ENCODE results near the gene CFAP74. TPM values are rescaled to one million over a fixed set of nuclear protein-coding genes. Genes with fewer than 3 reads are reported as not detected.

The CFAP74 gene
- polyA plus RNA-seq, 4 donors, result 0.06 to 2.2 TPM; not detected in 2

DNA sequence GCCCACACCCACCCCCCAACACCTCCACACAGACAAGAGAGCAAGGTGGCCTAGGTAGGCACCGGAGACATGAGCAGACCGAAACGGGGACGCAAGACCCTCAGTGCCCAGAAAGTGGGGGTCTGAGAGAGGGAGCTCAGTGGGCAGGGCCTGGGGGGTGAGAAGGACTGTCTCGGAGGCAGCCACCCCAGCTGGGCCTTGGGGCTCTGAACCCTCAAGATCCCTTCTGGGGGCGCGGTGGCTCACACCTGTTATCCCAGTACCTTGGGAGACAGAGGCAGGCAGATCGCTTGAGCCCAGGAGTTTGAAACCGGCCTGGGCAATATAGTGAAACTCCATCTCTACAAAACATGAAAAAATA, 103.6 kb downstream of the CFAP74 start:
- no peak overlapping the region for H3K27ac ChIP-seq (ENCODE audit: low read depth in 1 of 3, low read length in 2 of 3)
- FAIRE-seq (no peak), DNase-seq (no peak)
- no peaks in the 10 kb centered on the region for H3K36me3 ChIP-seq (ENCODE audit: control insufficient read depth in 3 of 3, insufficient read depth in 2 of 3, low read depth in 1 of 3, low read length in 3 of 3)
- no peaks in the 10 kb centered on the region for H3K9me3 ChIP-seq (ENCODE audit: control insufficient read depth in 2 of 2, insufficient read depth in 1 of 2, low read depth in 1 of 2, low read length in 1 of 2)
- 78 to 95% (median 79%) methylated on average over 9 of the region's 9 CpGs for WGBS, 3 donors
- H3K27me3 ChIP-seq (ENCODE audit: control insufficient read depth in 3 of 3, insufficient read depth in 3 of 3, low read length in 3 of 3), result peaks cover 0 to 2% (median 0%) of the 10 kb centered on the region in 3 donors
- H3K4me3 ChIP-seq (ENCODE audit: low read depth in 1 of 3, low read length in 3 of 3), result no peak overlapping the region
- peaks cover 5 to 35% (median 8%) of the 10 kb centered on the region in 3 donors for H3K4me1 ChIP-seq (ENCODE audit: control insufficient read depth in 3 of 3, insufficient read depth in 2 of 3, low read depth in 1 of 3, low read length in 2 of 3)

DNA sequence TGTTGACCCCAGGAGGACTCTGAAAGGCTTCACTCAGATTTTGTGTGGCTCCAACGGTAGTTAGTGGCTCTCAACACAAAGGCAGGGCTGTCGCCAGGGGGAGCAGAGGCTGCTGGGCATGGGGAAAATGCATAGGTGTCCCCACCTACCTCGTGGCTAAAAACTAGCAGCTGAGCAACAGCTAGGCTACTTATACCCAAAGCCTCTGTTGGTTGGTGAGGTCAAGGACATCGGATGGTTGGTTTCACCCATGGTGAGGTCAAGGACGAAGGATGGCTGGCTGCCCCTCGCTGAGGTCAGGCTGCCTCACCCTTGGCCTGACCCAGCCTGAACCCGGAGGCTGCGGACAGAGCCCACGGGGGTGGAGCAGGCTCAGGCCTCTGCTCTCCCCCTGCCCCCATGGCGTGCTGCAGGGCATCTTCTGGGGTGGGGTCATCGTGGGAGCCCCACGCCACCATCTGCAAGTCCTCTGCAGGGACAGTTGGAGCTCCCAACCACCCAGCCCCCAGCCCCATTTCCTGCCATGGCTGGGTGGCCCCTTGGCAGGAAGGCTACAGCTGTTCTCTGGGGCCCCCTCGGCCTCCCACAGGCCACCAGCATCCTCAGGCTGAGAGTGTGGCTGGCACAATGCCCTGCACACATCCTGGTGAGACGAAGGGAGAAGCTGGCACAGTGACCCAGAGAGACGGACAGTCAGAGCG, 104.2 kb downstream of the CFAP74 start:
- DNase-seq (peak in 1 of 2 donors; percentile 21), FAIRE-seq (no peak)
- Histone ChIP-seq H3K9me3 (ENCODE audit: control insufficient read depth in 2 of 2, insufficient read depth in 1 of 2, low read depth in 1 of 2, low read length in 1 of 2) (no peaks in the 10 kb centered on the region), H3K27ac (ENCODE audit: low read depth in 1 of 3, low read length in 2 of 3) (no peak overlapping the region), H3K27me3 (ENCODE audit: control insufficient read depth in 3 of 3, insufficient read depth in 3 of 3, low read length in 3 of 3) (peaks cover 0 to 2% (median 0%) of the 10 kb centered on the region in 3 donors), H3K4me3 (ENCODE audit: low read depth in 1 of 3, low read length in 3 of 3) (no peak overlapping the region), H3K4me1 (ENCODE audit: control insufficient read depth in 3 of 3, insufficient read depth in 2 of 3, low read depth in 1 of 3, low read length in 2 of 3) (peaks cover 6 to 41% (median 8%) of the 10 kb centered on the region in 3 donors), H3K36me3 (ENCODE audit: control insufficient read depth in 3 of 3, insufficient read depth in 2 of 3, low read depth in 1 of 3, low read length in 3 of 3) (no peaks in the 10 kb centered on the region)
- 47 to 64% (median 62%) methylated on average over 12 to 16 of the region's 16 CpGs for whole genome bisulfite sequencing, 3 donors

DNA sequence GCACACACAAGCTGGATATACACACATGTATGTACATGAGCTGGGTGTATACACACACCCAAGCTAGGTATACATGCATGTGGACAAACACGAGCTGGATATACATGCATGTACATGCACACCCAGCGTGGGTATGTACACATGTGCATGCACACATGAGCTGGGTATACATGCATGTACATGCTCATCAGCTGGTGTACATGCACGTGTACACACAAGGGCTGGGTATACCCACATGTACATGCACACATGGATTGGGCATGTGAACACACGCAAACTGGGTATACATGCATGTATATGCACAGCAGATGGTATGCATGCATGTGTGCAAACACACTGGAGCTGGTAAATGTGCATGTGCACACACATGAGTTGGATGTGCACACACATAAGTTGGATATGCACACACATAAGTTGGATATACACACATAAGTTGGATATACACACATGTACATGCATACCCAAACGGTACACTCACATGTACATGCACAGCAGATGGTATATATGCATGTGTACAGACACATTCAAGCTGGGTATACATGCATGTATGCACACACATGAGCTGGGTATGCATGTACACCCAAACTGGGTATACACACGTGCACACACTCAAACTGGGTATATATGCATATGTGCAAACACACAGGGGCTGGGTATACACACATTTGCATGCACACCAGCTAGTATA, 105.2 kb downstream of the CFAP74 start:
- FAIRE-seq, result no peak
- Histone ChIP-seq H3K9me3 (ENCODE audit: control insufficient read depth in 2 of 2, insufficient read depth in 1 of 2, low read depth in 1 of 2, low read length in 1 of 2) (no peaks in the 10 kb centered on the region), H3K36me3 (ENCODE audit: control insufficient read depth in 3 of 3, insufficient read depth in 2 of 3, low read depth in 1 of 3, low read length in 3 of 3) (peaks cover 0 to 1% (median 0%) of the 10 kb centered on the region in 3 donors), H3K27me3 (ENCODE audit: control insufficient read depth in 3 of 3, insufficient read depth in 3 of 3, low read length in 3 of 3) (peaks cover 0 to 2% (median 0%) of the 10 kb centered on the region in 3 donors), H3K4me1 (ENCODE audit: control insufficient read depth in 3 of 3, insufficient read depth in 2 of 3, low read depth in 1 of 3, low read length in 2 of 3) (peaks cover 6 to 51% (median 8%) of the 10 kb centered on the region in 3 donors), H3K4me3 (ENCODE audit: low read depth in 1 of 3, low read length in 3 of 3) (no peak overlapping the region), H3K27ac (ENCODE audit: low read depth in 1 of 3, low read length in 2 of 3) (no peak overlapping the region)
- peak in 1 of 2 donors; percentile 11 for DNase-seq
- WGBS, 3 donors, result 89 to 91% (median 91%) methylated on average over 6 of the region's 6 CpGs

DNA sequence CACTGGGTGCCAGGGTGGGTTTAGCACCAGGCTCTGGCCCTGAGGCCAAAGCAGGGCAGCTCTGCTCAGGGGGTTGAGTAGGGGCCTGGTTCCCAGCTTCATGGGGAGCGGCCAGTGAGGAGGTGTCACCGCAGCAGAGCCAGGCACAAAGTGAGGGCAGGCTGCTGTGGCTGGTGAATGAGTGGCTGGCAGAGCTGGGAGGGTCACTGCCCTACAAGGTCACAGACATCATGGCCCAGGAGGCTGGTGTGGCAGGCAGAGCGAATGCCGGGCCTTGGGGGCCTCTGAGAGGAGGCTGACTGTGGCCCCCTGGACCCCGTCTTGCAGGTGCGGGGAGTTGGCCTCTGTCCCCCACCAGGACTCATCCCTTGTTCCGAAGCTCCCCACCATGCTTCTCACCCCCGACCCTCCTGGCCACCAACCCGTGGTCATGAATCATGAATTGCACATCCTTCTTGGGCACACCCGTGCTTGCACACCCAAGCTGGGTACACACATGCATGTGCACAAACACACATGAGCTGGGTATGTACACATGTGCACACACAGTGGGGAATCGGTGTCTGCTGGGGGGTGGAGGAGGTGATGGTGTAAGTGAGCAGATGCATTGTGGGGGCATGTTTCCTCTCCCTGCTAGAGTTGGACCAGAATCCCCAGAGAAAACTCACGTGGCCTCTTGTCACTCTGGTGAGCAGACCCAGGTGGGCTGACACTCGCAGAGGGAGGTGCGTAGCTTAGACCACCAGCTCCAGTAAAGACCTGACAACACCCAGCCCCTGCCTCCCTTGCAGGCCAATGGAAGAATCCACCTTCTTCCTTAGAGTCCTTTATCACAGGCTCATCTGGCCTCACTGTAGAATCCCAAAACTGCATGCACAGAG, 107.9 kb downstream of the CFAP74 start:
- 56 to 68% (median 66%) methylated on average over 12 to 14 of the region's 14 CpGs for WGBS, 3 donors
- Histone ChIP-seq H3K27ac (ENCODE audit: low read depth in 1 of 3, low read length in 2 of 3) (peak overlapping the region; percentile 94 to 99 (median 98)), H3K4me3 (ENCODE audit: low read depth in 1 of 3, low read length in 3 of 3) (no peak overlapping the region), H3K4me1 (ENCODE audit: control insufficient read depth in 3 of 3, insufficient read depth in 2 of 3, low read depth in 1 of 3, low read length in 2 of 3) (peaks cover 6 to 61% (median 8%) of the 10 kb centered on the region in 3 donors), H3K9me3 (ENCODE audit: control insufficient read depth in 2 of 2, insufficient read depth in 1 of 2, low read depth in 1 of 2, low read length in 1 of 2) (no peaks in the 10 kb centered on the region), H3K36me3 (ENCODE audit: control insufficient read depth in 3 of 3, insufficient read depth in 2 of 3, low read depth in 1 of 3, low read length in 3 of 3) (peaks cover 0 to 13% (median 0%) of the 10 kb centered on the region in 3 donors), H3K27me3 (ENCODE audit: control insufficient read depth in 3 of 3, insufficient read depth in 3 of 3, low read length in 3 of 3) (peaks cover 0 to 2% (median 0%) of the 10 kb centered on the region in 3 donors)
- DNase-seq (no peak), FAIRE-seq (no peak)

DNA sequence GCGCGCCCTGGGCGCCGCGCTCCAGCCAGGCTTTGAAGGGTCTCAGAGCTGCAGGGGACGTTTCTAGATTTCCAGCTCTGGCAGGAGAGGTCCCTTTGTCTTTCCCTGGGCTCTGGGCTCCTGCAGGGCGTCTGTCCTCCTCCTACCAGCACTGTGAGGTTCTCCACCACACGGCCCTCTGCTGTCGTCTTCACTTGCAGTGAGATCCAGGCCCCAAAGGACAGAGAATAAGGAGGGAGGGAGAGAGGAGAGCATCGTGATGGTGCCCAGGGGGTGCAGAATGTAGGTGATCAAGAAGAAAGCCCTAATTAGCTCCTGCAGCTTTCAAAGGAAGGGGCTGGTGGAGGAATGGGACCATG, 108.5 kb downstream of the CFAP74 start:
- Histone ChIP-seq H3K9me3 (ENCODE audit: control insufficient read depth in 2 of 2, insufficient read depth in 1 of 2, low read depth in 1 of 2, low read length in 1 of 2) (no peaks in the 10 kb centered on the region), H3K4me3 (ENCODE audit: low read depth in 1 of 3, low read length in 3 of 3) (no peak overlapping the region), H3K27me3 (ENCODE audit: control insufficient read depth in 3 of 3, insufficient read depth in 3 of 3, low read length in 3 of 3) (peaks cover 0 to 2% (median 0%) of the 10 kb centered on the region in 3 donors), H3K36me3 (ENCODE audit: control insufficient read depth in 3 of 3, insufficient read depth in 2 of 3, low read depth in 1 of 3, low read length in 3 of 3) (peaks cover 0 to 13% (median 0%) of the 10 kb centered on the region in 3 donors), H3K27ac (ENCODE audit: low read depth in 1 of 3, low read length in 2 of 3) (peak overlapping the region; percentile 94 to 99 (median 98)), H3K4me1 (ENCODE audit: control insufficient read depth in 3 of 3, insufficient read depth in 2 of 3, low read depth in 1 of 3, low read length in 2 of 3) (peaks cover 6 to 61% (median 8%) of the 10 kb centered on the region in 3 donors)
- FAIRE-seq (no peak), DNase-seq (no peak)
- WGBS, 3 donors, result 4 to 33% (median 19%) methylated on average over 10 of the region's 10 CpGs

DNA sequence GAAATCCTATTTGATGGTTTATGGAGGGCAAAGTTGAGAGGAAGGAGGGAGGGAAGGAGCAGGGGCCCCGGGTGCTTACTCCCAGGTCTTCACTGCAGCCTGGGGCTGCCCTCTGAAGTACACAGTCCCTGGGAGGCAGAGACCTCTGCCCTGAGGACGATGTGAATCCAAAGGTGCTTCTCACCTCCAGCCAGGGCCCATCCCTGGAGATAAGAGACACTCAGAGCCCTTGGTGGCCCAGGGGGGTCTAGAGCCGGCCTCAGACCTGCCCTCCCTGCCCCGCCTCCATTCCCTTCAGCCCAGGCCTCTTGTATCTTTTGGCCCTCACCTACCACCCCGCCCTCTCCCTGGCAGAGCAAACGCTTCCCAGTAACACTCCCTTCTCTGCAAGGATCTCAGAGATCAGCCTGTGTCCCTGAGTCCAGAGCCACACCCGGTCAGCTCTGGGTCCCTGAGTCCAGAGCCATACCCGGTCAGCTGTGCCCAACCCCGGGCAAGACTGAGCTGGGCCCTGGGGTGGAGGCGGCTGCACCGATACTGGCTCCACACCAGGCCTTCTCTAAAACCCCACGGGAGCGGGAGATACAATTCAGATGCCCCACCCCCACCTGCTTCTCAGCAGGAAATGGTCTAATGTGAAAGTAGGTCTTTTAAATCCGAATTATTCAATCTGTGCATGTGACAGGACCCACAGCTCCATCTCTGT, 109.1 kb downstream of the CFAP74 start:
- peaks cover 0 to 13% (median 0%) of the 10 kb centered on the region in 3 donors for H3K36me3 ChIP-seq (ENCODE audit: control insufficient read depth in 3 of 3, insufficient read depth in 2 of 3, low read depth in 1 of 3, low read length in 3 of 3)
- no peak overlapping the region for H3K4me3 ChIP-seq (ENCODE audit: low read depth in 1 of 3, low read length in 3 of 3)
- no peak for FAIRE-seq
- peaks cover 6 to 61% (median 8%) of the 10 kb centered on the region in 3 donors for H3K4me1 ChIP-seq (ENCODE audit: control insufficient read depth in 3 of 3, insufficient read depth in 2 of 3, low read depth in 1 of 3, low read length in 2 of 3)
- peak; percentile 93 to 98 for DNase-seq
- no peaks in the 10 kb centered on the region for H3K9me3 ChIP-seq (ENCODE audit: control insufficient read depth in 2 of 2, insufficient read depth in 1 of 2, low read depth in 1 of 2, low read length in 1 of 2)
- H3K27me3 ChIP-seq (ENCODE audit: control insufficient read depth in 3 of 3, insufficient read depth in 3 of 3, low read length in 3 of 3), result peaks cover 0 to 2% (median 0%) of the 10 kb centered on the region in 3 donors
- H3K27ac ChIP-seq (ENCODE audit: low read depth in 1 of 3, low read length in 2 of 3), result peak overlapping the region; percentile 94 to 99 (median 98)
- 5 to 23% (median 23%) methylated on average over 14 of the region's 14 CpGs for WGBS, 3 donors

DNA sequence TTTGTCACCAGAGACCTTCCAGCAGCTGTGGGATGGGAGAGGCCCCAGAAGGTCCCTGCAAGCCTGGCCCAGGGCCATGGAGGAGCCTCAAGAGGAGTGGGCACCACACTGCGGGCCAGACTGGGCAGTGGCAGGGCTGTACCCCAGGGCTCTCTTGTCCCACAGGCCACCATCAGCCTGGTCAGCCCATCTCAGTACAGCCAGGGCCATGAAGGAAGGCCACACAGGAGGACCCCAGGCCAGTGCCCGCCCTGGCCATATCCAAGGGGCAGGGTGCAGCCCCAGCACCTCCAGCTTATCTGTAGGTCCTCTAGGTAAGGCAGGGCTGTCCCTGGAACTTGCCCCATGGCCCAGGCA, 109.6 kb downstream of the CFAP74 start:
- peaks cover 6 to 57% (median 8%) of the 10 kb centered on the region in 3 donors for H3K4me1 ChIP-seq (ENCODE audit: control insufficient read depth in 3 of 3, insufficient read depth in 2 of 3, low read depth in 1 of 3, low read length in 2 of 3)
- peak overlapping the region; percentile 92 to 98 (median 94) for H3K27ac ChIP-seq (ENCODE audit: low read depth in 1 of 3, low read length in 2 of 3)
- 27 to 72% (median 33%) methylated on average over 2 of the region's 2 CpGs for WGBS, 3 donors
- no peaks in the 10 kb centered on the region for H3K9me3 ChIP-seq (ENCODE audit: control insufficient read depth in 2 of 2, insufficient read depth in 1 of 2, low read depth in 1 of 2, low read length in 1 of 2)
- no peak for DNase-seq
- no peak for FAIRE-seq
- H3K36me3 ChIP-seq (ENCODE audit: control insufficient read depth in 3 of 3, insufficient read depth in 2 of 3, low read depth in 1 of 3, low read length in 3 of 3), result peaks cover 0 to 13% (median 0%) of the 10 kb centered on the region in 3 donors
- no peak overlapping the region for H3K4me3 ChIP-seq (ENCODE audit: low read depth in 1 of 3, low read length in 3 of 3)
- peaks cover 0 to 2% (median 0%) of the 10 kb centered on the region in 3 donors for H3K27me3 ChIP-seq (ENCODE audit: control insufficient read depth in 3 of 3, insufficient read depth in 3 of 3, low read length in 3 of 3)

Data from small intestine (tissue), 7 donors.